Measurements from ENCODE around the gene HPX.

The HPX gene

GRCh38 chr11:6440906-6441358, at the start of gene HPX:
Gene HPX (minus strand): TSS chr11:6440987. CDS start chr11:6440963, 24 bp downstream.
- peaks cover 4% of the 10 kb centered on the region for H3K27me3 ChIP-seq
- TF ChIP-seq CTCF (IDR thresholded peaks at IDR 0.05) = no peak
- H3K4me1 ChIP-seq (ENCODE audit: control insufficient read depth in 1 of 2, insufficient read depth in 1 of 2, low read depth in 1 of 2, low read length in 1 of 2) = peaks cover 4 to 14% of the 10 kb centered on the region in 2 experiments
- H3K4me3 ChIP-seq (ENCODE audit: low read depth in 1 of 2, low read length in 1 of 2) = no peak within 1 kb of the TSS
- H3K36me3 ChIP-seq = no peaks in the 10 kb centered on the region
- H3K27ac ChIP-seq = no peak within 1 kb of the TSS
- H3K9me3 ChIP-seq = no peaks in the 10 kb centered on the region

DNA sequence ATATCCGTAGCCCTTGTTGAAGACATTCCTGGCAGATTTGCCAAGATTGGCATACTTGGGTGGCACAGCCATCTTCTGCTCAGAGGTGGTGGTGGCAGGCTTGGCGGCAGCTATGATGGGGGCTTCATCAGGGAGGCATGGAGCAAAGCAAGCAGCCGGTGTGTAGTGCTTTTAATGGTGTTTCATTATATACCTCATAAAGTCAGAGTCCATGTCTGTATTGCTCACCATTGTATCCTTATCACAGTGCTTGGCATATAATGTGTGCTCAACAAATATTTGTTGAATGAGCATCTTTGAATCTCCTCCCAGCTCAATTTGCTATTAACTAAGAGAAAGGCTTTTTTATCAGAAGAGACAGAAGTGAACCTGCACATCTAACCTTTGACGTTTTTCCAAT, 48.5 kb upstream of the HPX start:
- H3K36me3 ChIP-seq = peaks cover 8% of the 10 kb centered on the region

GRCh38 chr11:6488821-6489220, 48.0 kb upstream of the HPX start:
- Histone ChIP-seq H3K4me3 (ENCODE audit: low read depth in 1 of 2, low read length in 1 of 2) (no peak overlapping the region), H3K27me3 (no peaks in the 10 kb centered on the region), H3K36me3 (peaks cover 3% of the 10 kb centered on the region), H3K9me3 (no peaks in the 10 kb centered on the region), H3K4me1 (ENCODE audit: control insufficient read depth in 1 of 2, insufficient read depth in 1 of 2, low read depth in 1 of 2, low read length in 1 of 2) (no peaks in the 10 kb centered on the region), H3K27ac (no peak overlapping the region)
- TF ChIP-seq CTCF (IDR thresholded peaks at IDR 0.05) = no peak

More for the DNA sequence above, 48.5 kb upstream of the HPX start:
- Histone ChIP-seq H3K27me3 (no peaks in the 10 kb centered on the region), H3K9me3 (no peaks in the 10 kb centered on the region), H3K4me3 (ENCODE audit: low read depth in 1 of 2, low read length in 1 of 2) (no peak overlapping the region), H3K4me1 (ENCODE audit: control insufficient read depth in 1 of 2, insufficient read depth in 1 of 2, low read depth in 1 of 2, low read length in 1 of 2) (no peaks in the 10 kb centered on the region), H3K27ac (no peak overlapping the region)
- no peak for TF ChIP-seq CTCF (IDR thresholded peaks at IDR 0.05)

GRCh38 chr11:6488342-6488741, 47.6 kb upstream of the HPX start:
- H3K36me3 ChIP-seq = no peaks in the 10 kb centered on the region
- no peak overlapping the region for H3K27ac ChIP-seq
- no peaks in the 10 kb centered on the region for H3K27me3 ChIP-seq
- no peak overlapping the region for H3K4me3 ChIP-seq (ENCODE audit: low read depth in 1 of 2, low read length in 1 of 2)
- no peaks in the 10 kb centered on the region for H3K4me1 ChIP-seq (ENCODE audit: control insufficient read depth in 1 of 2, insufficient read depth in 1 of 2, low read depth in 1 of 2, low read length in 1 of 2)
- TF ChIP-seq CTCF (IDR thresholded peaks at IDR 0.05) = no peak
- no peaks in the 10 kb centered on the region for H3K9me3 ChIP-seq

- Histone ChIP-seq H3K9me3 (no peaks in the 10 kb centered on the region), H3K4me3 (ENCODE audit: low read depth in 1 of 2, low read length in 1 of 2) (no peak overlapping the region), H3K27ac (no peak overlapping the region), H3K27me3 (no peaks in the 10 kb centered on the region), H3K36me3 (no peaks in the 10 kb centered on the region), H3K4me1 (ENCODE audit: control insufficient read depth in 1 of 2, insufficient read depth in 1 of 2, low read depth in 1 of 2, low read length in 1 of 2) (peaks cover 7 to 8% of the 10 kb centered on the region in 2 experiments)
- TF ChIP-seq CTCF (IDR thresholded peaks at IDR 0.05) = no peak
These were observed 46.2 kb upstream of the HPX start for GRCh38 chr11:6486938-6487337.

- Histone ChIP-seq H3K36me3 (no peaks in the 10 kb centered on the region), H3K4me1 (ENCODE audit: control insufficient read depth in 1 of 2, insufficient read depth in 1 of 2, low read depth in 1 of 2, low read length in 1 of 2) (peaks cover 11 to 14% of the 10 kb centered on the region in 2 experiments), H3K27me3 (no peaks in the 10 kb centered on the region), H3K27ac (no peak overlapping the region), H3K4me3 (ENCODE audit: low read depth in 1 of 2, low read length in 1 of 2) (no peak overlapping the region), H3K9me3 (no peaks in the 10 kb centered on the region)
- TF ChIP-seq CTCF (IDR thresholded peaks at IDR 0.05) = no peak
These were observed 45.5 kb upstream of the HPX start for GRCh38 chr11:6486256-6486655.
